Measurements from ENCODE around the gene LRRC75A.
"Not testable (repeated sequence)": the region's sequence is repeated elsewhere in the genome, so short reads cannot be mapped to it uniquely, and the experiment has no call there.

Gene LRRC75A, protein sequence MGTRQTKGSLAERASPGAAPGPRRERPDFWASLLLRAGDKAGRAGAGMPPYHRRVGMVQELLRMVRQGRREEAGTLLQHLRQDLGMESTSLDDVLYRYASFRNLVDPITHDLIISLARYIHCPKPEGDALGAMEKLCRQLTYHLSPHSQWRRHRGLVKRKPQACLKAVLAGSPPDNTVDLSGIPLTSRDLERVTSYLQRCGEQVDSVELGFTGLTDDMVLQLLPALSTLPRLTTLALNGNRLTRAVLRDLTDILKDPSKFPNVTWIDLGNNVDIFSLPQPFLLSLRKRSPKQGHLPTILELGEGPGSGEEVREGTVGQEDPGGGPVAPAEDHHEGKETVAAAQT

DNA sequence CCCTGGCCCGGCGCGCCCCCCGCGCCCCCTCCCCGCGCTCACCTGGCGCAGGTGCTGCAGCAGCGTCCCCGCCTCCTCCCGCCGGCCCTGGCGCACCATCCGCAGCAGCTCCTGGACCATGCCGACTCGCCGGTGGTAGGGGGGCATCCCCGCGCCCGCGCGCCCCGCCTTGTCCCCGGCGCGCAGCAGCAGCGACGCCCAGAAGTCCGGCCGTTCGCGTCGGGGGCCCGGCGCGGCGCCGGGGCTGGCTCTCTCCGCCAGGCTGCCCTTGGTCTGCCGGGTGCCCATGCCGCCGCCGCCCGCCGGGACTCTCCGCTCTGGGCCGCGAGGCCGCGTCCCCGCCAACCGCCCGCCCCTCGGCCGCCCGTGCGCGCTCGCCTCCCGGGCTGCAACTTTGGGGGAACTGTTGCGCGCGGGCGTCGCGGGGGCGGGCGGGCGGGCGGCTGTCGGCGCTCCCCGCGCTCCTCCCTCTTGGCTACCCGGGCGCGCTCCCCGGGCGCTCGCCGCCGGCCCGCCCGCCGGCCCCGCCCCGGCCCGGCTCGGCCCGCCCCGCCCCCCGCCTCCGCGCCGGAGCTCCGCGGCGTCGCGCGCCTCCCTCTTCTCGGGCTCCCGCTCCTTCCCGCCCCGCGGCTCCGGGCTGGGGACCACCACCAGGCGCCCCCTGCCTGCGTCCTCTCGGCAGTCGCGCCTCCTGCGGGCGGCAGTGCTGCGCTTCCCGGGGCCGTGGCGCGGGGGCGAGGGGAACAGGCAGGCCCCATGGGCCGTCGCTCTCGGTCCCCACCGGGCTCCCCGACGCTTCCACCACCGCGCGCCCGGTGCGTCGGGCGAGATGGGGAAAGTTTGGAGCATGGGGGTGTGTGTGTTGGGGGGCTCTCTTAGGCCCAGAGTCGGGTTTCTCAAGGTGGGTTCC lies at the start of gene LRRC75A:
Gene LRRC75A, minus strand, starts transcription at position 491 of the 910 bp plus-strand sequence. Its CDS starts 203 bp downstream, at position 288.
- FAIRE-seq = no peak
- no peak for DNase-seq (ENCODE audit: low spot score)

DNA sequence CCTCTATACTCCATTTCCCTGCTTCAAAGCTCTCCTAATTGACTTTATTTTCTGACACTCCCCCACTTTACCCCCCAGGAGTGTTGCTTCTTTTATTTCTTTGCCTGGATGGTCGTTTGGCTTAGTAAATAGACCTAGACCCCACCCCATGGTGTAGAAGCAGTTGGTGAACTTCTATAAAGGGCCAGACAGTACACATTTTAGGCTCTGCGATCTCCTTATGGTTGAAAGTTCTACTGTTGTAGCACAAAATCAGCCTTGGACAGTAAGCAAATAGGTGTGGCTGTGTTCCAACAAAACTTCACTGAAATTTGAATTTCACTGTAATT lies 45.1 kb upstream of the LRRC75A start:
- DNase-seq (ENCODE audit: low spot score) (no peak), FAIRE-seq (no peak)

DNA sequence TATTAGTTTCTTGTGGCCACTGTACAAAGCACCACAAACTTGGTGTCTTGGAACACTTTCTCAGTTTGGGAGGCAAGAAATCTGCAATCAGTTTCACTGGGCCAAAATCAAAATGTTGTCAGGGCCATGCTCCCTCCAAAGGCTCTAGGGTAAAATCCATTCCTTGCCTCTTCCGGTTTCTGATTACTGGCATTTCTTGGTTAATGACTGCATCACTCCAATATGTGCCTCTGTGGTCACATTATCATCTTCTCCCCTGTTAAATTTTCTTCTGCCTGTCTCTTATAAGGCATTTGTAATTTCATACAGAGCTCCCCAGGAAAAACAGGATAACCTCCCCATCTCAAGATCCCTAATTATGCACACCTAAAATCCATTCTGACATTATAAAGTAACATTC lies 42.2 kb upstream of the LRRC75A start:
- FAIRE-seq (no peak), DNase-seq (ENCODE audit: low spot score) (no peak)

DNA sequence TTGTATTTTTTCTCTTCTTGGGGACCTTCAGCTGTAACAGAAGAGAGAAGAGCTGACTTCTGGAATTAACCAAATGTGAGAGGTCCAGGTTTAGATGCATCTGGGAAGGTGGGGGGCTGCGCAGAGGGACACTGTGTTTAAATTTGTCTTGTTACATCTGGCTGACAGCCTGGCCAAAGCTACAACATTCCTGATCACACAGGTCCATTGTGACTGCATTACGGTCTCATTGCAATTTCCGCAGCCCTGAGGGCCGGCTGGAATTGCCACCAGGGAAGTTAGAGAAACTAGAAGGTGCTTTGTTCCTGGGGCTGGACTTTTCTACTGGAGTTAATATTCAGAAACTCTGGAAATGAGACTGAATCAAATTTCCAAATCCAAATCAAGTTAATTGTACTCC lies 37.9 kb upstream of the LRRC75A start:
- DNase-seq (ENCODE audit: low spot score) (no peak), FAIRE-seq (no peak)

DNA sequence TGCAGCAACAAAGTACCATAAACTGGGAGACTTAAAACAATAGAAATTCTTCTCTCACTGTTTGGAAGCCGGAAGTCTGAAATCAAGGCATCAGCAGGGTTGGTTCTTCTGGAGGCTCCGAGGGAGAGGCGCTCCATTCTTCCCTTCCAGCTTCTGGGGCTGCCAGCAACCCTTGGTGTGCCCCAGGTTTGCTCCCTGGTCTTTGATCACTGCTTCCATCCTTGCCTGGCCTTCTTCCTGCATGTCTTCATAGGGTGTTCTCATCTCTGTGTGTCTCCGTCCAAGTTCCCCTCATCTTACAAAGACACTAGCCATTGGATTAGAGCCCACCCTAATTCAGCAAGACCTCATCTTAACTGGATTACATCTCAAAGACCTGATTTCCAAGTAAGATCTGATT lies 35.3 kb upstream of the LRRC75A start:
- FAIRE-seq = no peak
- DNase-seq (ENCODE audit: low spot score) = no peak

DNA sequence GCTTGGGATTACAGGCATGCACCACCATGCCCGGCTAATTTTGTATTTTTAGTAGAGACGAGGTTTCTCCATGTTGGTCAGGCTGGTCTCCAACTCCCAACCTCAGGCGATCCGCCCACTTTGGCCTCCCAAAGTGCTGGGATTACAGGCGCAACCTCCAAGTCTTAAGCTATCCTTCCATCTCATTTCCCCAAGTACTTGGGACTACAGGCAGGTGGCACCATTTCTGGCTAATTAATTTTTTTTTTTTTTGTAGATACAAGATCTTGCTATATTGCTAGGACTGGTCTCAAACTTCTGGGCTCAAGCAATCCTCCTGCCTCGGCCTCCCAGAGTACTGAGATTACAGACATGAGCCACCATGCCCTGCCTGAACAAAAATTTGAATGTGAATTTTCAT lies 33.6 kb upstream of the LRRC75A start:
- not testable (repeated sequence) for DNase-seq (ENCODE audit: low spot score); FAIRE-seq

DNA sequence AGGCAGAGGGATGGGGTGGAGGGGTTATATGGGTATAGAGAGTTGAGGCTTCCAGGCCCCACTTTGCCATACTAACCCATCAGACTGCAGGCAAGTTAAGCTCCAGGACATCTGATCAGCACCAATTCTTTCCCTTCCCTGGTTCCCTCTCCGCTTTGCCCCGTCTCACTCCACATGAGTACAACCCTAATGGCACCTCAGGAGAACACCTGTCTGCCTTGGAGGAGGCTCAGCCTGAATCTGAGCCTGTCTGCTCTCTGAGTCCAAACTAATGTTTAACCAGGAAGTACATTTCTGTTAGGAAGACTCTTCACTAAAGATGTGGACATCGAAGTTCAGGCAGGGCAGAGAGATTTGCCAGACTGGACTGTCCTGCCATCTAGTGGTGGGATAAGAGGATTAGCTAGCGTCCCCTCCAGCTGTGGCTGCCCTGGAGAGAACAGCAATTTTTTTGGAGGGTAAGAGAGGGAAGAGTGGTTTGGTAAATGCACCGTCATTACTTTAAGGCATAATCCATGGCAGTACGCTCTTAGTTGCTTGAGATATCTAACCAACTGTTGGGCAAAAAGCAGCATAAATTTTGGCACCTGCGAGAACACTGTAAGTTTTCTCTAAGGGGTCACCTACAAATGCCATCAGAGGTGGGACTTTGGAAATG lies 29.2 kb upstream of the LRRC75A start:
- DNase-seq (ENCODE audit: low spot score) (peak; percentile 73), FAIRE-seq (peak; percentile 76)

DNA sequence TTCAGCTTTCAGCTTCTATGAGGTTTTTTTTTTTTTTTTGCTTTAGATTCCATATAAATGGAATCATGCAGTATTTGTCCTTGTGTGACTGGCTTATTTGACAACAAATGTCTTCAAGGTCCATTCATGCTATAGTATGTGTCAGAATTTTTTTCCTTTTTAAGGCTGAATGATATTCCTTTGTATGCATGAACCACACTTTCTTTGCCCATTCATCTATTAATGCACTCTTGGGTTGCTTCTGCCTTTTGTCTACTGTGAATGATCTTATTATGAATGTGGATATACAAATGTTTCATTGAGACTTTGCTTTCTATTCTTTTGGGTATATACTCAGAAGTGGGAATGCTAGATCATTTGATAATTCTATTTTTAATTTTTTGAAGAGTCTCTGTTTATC lies 27.0 kb upstream of the LRRC75A start:
- no peak for FAIRE-seq
- no peak for DNase-seq (ENCODE audit: low spot score)

DNA sequence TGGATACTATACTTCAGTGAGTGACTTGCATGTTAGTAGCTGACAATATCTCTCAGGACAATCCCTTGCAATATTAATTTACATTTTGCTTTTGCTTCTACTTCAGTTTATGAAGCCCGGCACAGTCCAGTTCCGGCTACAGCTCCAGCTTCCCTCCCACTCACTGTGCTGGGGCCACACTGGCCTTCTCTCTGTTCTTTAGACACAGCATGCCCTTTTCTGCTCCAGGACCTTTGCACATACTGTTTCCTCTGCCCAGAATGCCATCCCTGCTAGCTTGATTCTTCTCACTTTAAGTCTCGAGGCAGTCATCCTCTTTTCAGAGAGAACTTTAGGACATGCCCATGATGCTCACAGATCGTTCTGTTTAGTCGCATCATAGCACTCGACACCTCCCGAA lies 25.5 kb upstream of the LRRC75A start:
- FAIRE-seq = no peak

DNA sequence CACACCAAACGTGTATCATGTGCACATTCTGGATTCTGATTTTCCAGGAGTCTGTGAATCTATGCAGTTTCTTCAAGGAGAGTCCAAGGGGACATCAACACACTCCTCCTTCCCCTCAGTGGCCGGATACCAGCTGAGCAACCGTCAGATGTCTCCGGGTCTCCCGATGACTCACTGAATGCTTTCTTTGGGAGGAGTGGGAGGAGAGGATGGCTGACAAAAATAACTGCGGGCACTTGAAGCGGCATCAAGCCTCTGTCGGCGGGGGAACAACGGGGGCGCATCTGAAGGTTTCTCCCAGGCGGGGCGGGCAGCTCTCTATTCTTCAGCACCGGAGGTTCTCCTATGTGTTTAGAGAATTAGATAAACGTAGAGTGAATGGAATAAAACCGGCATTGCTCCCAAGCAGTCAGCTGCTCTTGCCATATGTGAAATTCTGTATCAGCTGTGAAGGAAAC lies 24.6 kb upstream of the LRRC75A start:
- peak; percentile 10 for DNase-seq (ENCODE audit: low spot score)
- no peak for FAIRE-seq

More for the DNA sequence above, 25.5 kb upstream of the LRRC75A start:
- no peak for DNase-seq (ENCODE audit: low spot score)

DNA sequence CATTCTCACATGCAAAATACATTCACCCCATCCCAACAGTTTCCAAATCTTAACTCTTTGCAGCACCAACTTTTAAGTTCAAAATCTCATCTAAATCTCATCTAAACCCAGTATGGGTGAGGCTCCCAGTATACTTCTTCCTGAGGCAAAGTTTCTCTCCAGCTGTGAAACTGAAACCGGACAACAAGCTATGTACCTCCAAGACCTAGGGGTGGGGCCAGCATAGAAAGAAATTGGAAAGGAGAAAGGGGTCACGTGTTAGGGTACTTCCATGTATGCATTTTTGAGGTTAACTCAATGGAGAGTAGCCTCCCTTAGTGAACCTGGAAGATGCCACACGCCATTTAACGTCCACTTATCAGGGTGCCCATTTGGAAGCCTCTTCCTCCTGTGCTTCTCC lies 23.9 kb upstream of the LRRC75A start:
- DNase-seq (ENCODE audit: low spot score) = no peak
- no peak for FAIRE-seq

DNA sequence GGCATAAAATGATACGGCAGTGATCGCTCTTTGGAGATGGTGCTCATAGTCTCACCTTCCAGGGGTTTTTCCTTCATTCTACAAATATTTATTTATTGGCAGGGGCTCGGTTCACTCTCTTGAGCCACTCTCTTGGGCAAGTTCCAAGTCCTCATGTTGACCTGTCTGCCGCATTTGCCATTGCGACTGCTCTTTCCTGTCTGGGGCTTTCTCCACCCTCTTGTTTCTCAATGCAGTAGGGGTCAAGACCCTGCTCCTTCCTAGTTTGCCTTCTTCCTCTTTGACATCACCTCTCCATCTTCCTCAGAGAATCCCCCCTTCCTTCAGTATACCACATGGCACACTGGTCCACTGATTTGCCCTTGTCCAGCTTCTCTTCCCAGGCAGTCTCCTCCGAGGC lies 21.9 kb upstream of the LRRC75A start:
- DNase-seq (ENCODE audit: low spot score) (no peak), FAIRE-seq (no peak)

DNA sequence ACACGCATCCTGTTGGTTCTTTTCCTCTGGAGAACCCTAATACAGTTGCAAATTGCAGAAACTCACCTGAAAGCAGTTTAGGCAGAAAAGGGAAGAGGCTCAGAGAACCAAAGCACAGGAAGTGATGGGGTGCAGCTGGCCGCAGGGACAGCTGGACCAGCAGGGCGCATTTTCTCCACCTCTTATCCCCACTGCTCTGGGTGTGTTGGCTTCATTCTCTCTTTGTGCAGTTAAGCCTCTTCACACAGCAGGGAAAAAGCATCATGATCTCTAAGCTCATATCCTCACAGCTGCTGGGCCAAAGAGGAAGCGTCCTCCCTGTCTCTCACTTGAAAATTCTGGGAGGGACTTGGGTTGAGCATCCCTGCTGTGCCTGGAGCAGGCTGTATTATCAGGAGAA lies 20.0 kb upstream of the LRRC75A start:
- DNase-seq (ENCODE audit: low spot score) (no peak), FAIRE-seq (no peak)

DNA sequence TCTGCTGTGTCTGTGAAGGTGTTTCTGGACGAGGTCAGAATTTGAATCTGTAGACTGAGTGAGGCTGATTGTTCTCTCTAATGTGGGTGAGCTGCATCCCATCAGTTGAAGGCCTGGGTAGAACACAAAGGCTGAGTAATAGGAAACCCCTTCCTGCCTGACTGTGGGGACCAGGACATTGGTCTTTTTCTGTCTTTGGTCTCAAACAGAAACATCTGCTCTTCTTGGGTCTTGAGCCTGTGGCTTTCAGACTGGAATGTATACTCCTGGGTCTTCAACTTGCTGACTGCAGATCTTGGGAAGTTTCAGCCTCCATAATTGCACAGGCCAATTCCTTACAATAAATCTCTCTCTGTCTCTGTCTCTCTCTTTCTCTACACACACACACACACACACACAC lies 19.6 kb upstream of the LRRC75A start:
- DNase-seq (ENCODE audit: low spot score) (no peak), FAIRE-seq (no peak)

DNA sequence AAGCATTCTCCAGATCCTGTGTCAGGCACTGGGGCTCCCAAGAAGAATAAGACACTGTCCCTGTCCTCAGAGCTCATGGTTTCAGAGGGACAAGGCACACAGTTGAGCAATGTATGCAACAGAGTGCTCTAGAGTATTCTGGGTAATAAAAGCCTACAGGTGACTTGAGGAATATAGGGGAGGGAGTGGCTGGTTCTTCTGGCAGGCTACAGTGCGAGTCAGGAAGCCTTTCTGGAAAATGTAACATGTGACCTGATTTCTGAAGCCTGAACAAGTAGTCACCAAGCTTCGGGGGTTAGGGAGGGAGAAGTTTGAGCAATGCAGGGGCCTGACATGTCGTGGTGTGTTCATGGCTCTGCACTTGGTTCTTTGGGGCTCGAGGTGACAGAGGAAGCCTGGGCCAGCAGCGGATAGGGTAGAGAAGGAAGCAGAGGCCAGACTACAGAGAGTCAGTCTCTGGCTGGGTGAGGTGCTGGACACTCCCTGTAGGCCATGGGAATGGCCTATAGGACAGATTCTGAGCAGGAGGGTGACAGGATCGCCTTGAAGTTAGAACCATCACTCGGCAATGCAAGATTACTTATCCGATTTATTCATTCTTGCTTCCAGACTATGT lies 16.0 kb upstream of the LRRC75A start:
- FAIRE-seq (no peak), DNase-seq (ENCODE audit: low spot score) (no peak)

DNA sequence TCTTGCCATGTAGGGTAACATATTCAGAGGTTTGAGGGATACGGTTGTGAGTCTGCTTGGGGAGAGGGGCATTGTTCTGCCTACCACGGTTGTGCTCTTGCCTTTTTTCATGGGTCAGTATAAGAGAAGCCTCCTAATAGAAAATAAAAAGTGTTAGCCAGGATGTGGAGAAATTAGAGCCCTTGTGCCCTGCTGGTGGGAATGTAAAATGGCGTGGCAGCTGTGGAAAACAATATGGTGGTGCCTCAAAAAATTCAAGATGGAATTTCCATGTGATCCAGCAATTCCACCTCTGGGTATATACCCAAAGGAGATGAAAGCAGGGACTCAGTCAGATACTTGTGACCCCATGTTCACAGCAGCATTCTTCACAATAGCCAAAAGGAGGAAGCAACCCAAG lies 14.2 kb upstream of the LRRC75A start:
- FAIRE-seq = no peak
- no peak for DNase-seq (ENCODE audit: low spot score)

DNA sequence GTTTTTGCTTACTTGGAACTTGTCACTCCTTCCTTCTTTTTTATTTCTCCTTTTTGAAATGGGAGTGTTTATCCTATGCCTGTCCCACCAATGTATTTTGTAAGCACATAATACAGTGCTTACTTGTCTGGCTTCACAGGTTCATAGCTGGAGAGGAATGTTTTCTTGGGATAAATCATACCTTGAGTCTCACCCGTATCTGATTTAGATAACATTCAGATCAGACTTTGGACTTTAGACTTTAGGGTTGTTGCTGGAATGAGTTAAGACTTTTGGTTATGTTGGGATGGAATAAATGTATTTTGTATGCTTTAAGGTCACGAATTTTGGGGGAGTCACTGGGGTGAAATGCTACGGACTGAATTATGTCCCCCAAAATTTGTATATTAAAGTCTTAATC lies 13.0 kb upstream of the LRRC75A start:
- FAIRE-seq = no peak

DNA sequence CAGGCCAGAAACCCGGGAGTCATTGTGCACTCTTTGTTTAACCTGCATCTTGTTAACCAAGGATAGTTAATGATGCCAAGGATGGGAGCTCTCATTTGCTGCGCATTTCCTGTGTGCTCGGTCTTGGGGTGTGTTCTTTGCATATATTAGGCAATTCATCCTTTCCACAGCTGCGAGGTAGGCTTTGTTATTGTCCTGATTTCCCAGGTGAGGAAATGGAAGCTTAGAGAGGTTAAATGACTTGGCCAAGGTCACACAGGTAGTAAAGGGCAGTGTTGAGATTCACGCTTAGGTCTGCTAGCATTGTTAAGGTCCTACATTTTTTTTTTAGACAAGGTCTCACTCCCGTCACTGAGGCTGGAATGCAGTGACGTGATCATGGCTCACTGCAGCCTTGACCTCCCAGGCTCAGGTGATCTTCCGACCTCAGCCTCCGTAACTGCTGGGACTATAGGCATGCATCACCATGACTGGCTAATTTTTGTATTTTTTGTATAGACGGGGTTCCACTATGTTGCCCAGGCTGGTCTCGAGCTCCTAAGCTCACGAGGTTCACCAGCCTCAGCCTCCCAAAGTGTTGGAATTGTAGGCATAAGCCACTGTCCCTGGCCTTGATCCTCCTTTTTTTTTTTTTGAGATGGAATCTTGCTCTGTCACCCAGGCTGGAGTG lies 5.0 kb upstream of the LRRC75A start:
- FAIRE-seq (no peak), DNase-seq (ENCODE audit: low spot score) (no peak)

More for the DNA sequence above, 13.0 kb upstream of the LRRC75A start:
- no peak for DNase-seq (ENCODE audit: low spot score)

DNA sequence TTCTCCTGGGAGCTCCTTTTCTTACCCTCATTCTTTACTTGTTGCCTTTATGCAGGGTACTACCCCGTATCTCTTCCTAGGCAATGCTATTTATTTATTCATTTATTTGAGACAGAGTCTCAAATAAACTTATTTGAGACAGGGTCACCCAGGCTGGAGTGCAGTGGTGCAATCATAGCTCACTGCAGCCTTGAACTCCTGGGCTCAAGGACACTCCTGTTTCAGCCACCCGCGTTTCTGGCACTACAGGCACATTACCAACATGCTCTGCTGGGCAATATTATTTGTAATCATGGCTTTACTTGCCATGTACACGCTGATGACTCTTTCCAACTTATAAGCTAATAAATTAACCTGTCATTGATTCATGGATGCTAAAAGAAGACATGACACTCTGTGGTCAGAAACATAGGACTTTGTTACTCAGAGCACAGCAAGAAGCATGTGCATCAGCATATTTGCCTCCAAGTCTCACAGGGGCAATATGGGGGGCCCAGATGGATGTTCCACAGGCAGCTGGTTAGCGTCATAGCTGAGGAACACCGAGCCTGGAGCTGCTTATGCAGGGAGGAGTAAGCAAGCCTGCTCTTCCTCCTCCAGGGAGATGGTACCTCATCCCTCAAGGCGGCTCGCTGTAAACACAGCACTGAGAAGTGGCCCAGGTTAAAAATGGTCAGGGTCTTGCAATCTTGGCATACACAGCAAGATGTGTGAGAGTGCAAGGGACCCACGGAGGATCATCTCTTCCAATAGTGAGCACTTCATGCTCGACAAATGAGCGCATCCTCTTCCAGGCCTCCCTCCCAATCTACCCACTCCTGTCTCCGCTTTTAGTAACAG lies 4.2 kb upstream of the LRRC75A start:
- no peak for DNase-seq (ENCODE audit: low spot score)
- no peak for FAIRE-seq

DNA sequence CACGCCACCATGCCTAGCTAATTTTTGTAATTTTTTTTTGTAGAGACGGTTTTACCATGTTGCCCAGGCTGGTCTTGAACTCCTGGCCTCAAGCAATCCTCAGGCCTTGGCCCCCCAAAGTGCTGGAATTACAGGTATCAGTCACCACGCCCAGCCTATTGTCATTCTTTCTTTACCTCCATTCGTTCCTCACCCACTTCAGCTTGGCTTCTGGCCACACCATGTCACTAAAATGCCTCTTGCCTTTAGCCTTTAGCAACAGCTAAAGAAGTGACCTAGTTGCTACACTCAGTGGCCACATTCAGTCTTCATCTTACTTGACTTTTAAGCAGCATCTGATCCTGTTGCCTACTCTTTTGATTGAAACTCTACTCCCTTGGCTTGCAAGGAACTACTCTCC lies 3.6 kb upstream of the LRRC75A start:
- DNase-seq (ENCODE audit: low spot score) = no peak
- no peak for FAIRE-seq
